Measurements from ENCODE around the gene ACTA2. TPM values are rescaled to one million over a fixed set of nuclear protein-coding genes. Genes with fewer than 3 reads are reported as not detected.

The ACTA2 gene
- total RNA-seq, 1 donor from 2014 or later: 19.0 TPM

GRCh38 chr10:88994019-88994418 lies 41.4 kb upstream of the ACTA2 start:
- no peak overlapping the region for H3K4me3 Mint-ChIP-seq
- no peaks in the 10 kb centered on the region for H3K36me3 Mint-ChIP-seq
- no peaks in the 10 kb centered on the region for H4K20me1 ChIP-seq (ENCODE audit: low read depth)
- H3K36me3 ChIP-seq: no peaks in the 10 kb centered on the region
- no peak overlapping the region for H2AFZ ChIP-seq (replicated peaks)
- DNase-seq (ENCODE audit: low spot score): peak; percentile 11
- no peak overlapping the region for H3K9ac ChIP-seq
- H3K27me3 Mint-ChIP-seq (ENCODE audit: insufficient read depth, low read depth): peaks cover 16% of the 10 kb centered on the region
- peaks cover 3% of the 10 kb centered on the region for H3K79me2 ChIP-seq (ENCODE audit: low read depth)
- H3K4me1 Mint-ChIP-seq: peaks cover 16% of the 10 kb centered on the region
- TF ChIP-seq EZH2phosphoT487 (IDR thresholded peaks at IDR 0.05): no peak
- no peak overlapping the region for H3K27ac Mint-ChIP-seq
- H3K4me1 ChIP-seq: peaks cover 26% of the 10 kb centered on the region
- H3K4me2 ChIP-seq: peak overlapping the region; percentile 96
- H3K4me3 ChIP-seq: peak overlapping the region; percentile 7
- H3K27me3 ChIP-seq: peaks cover 18% of the 10 kb centered on the region
- peaks cover 40% of the 10 kb centered on the region for H3F3A ChIP-seq (ENCODE audit: low read depth)
- H3K9me3 ChIP-seq (ENCODE audit: low read depth): no peaks in the 10 kb centered on the region
- H3K9me3 Mint-ChIP-seq: no peaks in the 10 kb centered on the region
- no peak overlapping the region for H3K27ac ChIP-seq

DNA sequence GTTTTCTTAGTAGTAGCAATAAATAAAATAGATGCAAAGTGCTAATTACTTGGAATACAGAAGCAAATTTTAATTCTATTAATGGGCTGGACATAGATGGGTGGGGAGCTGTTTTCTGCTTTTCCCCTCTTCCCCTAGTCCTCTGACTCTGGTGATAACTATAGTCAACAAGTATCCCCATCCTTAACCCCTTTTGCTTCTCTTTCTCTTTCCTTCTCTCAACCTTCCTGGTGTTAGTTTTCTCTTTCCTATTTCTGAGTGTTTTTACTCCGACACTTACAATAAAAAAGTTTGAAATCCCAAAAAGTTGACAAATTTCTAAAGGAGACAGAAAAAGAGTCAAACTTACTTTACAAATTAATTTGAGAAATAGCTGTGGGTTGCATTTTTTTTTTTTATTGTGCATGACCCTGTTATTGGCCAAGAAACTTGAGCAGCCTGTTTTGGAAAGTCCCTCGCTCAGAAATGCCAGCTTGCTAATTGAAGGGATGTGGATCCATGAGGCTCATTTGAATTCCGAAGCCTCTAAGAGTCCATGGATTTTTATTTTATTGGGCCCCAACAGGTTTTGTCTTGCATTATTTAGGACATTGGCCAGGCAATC lies 40.5 kb upstream of the ACTA2 start:
- H3K9ac ChIP-seq: no peak overlapping the region
- H3K27ac Mint-ChIP-seq: no peak overlapping the region
- H3K4me2 ChIP-seq: peak overlapping the region; percentile 96
- peaks cover 22% of the 10 kb centered on the region for H3K27me3 ChIP-seq
- H3K27me3 Mint-ChIP-seq (ENCODE audit: insufficient read depth, low read depth): peaks cover 18% of the 10 kb centered on the region
- H3K4me3 Mint-ChIP-seq: no peak overlapping the region
- peaks cover 3% of the 10 kb centered on the region for H3K79me2 ChIP-seq (ENCODE audit: low read depth)
- no peaks in the 10 kb centered on the region for H3K9me3 Mint-ChIP-seq
- H3K27ac ChIP-seq: no peak overlapping the region
- no peaks in the 10 kb centered on the region for H4K20me1 ChIP-seq (ENCODE audit: low read depth)
- DNase-seq (ENCODE audit: low spot score): no peak
- peak overlapping the region; percentile 7 for H3K4me3 ChIP-seq
- H3K4me1 ChIP-seq: peaks cover 26% of the 10 kb centered on the region
- no peaks in the 10 kb centered on the region for H3K9me3 ChIP-seq (ENCODE audit: low read depth)
- H3K36me3 Mint-ChIP-seq: no peaks in the 10 kb centered on the region
- peaks cover 40% of the 10 kb centered on the region for H3F3A ChIP-seq (ENCODE audit: low read depth)
- no peak overlapping the region for H2AFZ ChIP-seq (replicated peaks)
- H3K4me1 Mint-ChIP-seq: peaks cover 16% of the 10 kb centered on the region
- no peaks in the 10 kb centered on the region for H3K36me3 ChIP-seq
- TF ChIP-seq EZH2 (IDR thresholded peaks at IDR 0.05) (no peak), EZH2phosphoT487 (IDR thresholded peaks at IDR 0.05) (no peak)

- H3K27ac ChIP-seq: peak overlapping the region; percentile 1
- Mint-ChIP-seq H3K4me3 (peak overlapping the region; percentile 91), H3K4me1 (peaks cover 16% of the 10 kb centered on the region), H3K27ac (no peak overlapping the region), H3K27me3 (ENCODE audit: insufficient read depth, low read depth) (peaks cover 18% of the 10 kb centered on the region), H3K36me3 (no peaks in the 10 kb centered on the region), H3K9me3 (no peaks in the 10 kb centered on the region)
- peaks cover 26% of the 10 kb centered on the region for H3K4me1 ChIP-seq
- no peak for TF ChIP-seq EZH2phosphoT487 (IDR thresholded peaks at IDR 0.05)
- TF ChIP-seq CTCF (IDR thresholded peaks at IDR 0.05): no peak
- TF ChIP-seq EZH2 (IDR thresholded peaks at IDR 0.05): no peak
- H3K27me3 ChIP-seq: peaks cover 22% of the 10 kb centered on the region
- peak overlapping the region; percentile 72 for H3K4me3 ChIP-seq
- H4K20me1 ChIP-seq (ENCODE audit: low read depth): no peaks in the 10 kb centered on the region
- DNase-seq (ENCODE audit: low spot score): no peak
- H3F3A ChIP-seq (ENCODE audit: low read depth): peaks cover 40% of the 10 kb centered on the region
- H3K4me2 ChIP-seq: peak overlapping the region; percentile 96
- no peaks in the 10 kb centered on the region for H3K36me3 ChIP-seq
- no peak overlapping the region for H3K9ac ChIP-seq
- peaks cover 3% of the 10 kb centered on the region for H3K79me2 ChIP-seq (ENCODE audit: low read depth)
- H2AFZ ChIP-seq (replicated peaks): peak overlapping the region; percentile 88
- no peaks in the 10 kb centered on the region for H3K9me3 ChIP-seq (ENCODE audit: low read depth)
Observed at GRCh38 chr10:88991899-88992320, 39.3 kb upstream of the ACTA2 start.

- Histone ChIP-seq H3K9me3 (ENCODE audit: low read depth) (no peaks in the 10 kb centered on the region), H3K27ac (peak overlapping the region; percentile 1), H3K4me2 (peak overlapping the region; percentile 96), H3K79me2 (ENCODE audit: low read depth) (peaks cover 3% of the 10 kb centered on the region), H3F3A (ENCODE audit: low read depth) (peaks cover 40% of the 10 kb centered on the region), H4K20me1 (ENCODE audit: low read depth) (no peaks in the 10 kb centered on the region), H3K9ac (no peak overlapping the region), H3K27me3 (peaks cover 22% of the 10 kb centered on the region), H3K4me3 (peak overlapping the region; percentile 72), H3K4me1 (peaks cover 27% of the 10 kb centered on the region), H2AFZ (replicated peaks) (peak overlapping the region; percentile 88), H3K36me3 (no peaks in the 10 kb centered on the region)
- DNase-seq (ENCODE audit: low spot score): peak; percentile 82
- H3K36me3 Mint-ChIP-seq: no peaks in the 10 kb centered on the region
- no peak overlapping the region for H3K27ac Mint-ChIP-seq
- no peaks in the 10 kb centered on the region for H3K9me3 Mint-ChIP-seq
- H3K27me3 Mint-ChIP-seq (ENCODE audit: insufficient read depth, low read depth): peaks cover 18% of the 10 kb centered on the region
- TF ChIP-seq EZH2 (IDR thresholded peaks at IDR 0.05) (no peak), CTCF (IDR thresholded peaks at IDR 0.05) (no peak)
- peaks cover 16% of the 10 kb centered on the region for H3K4me1 Mint-ChIP-seq
- peak overlapping the region; percentile 91 for H3K4me3 Mint-ChIP-seq
Observed at GRCh38 chr10:88991161-88991898, 38.8 kb upstream of the ACTA2 start.
